Spleen (tissue), 11 donors: Measurements from ENCODE around the gene BRD3OS. TPM values are rescaled to one million over a fixed set of nuclear protein-coding genes. Genes with fewer than 3 reads are reported as not detected.

ENCODE experiments used
- DNase-seq: peaks from one replicate; pipeline ENCODE4 v3.0.0-alpha.2; 2020
- H3K27ac ChIP-seq, 8 donors: fragments of 200-600 bp; sonication (generic) in 7 of 8; 1 replicate in 4 of 8; 2 replicates in 4 of 8; pipeline versions ENCODE4 v1.5.0 to v1.8.0; 2016 to 2021; ENCODE audit warnings: inconsistent platforms in 4 of 8, mild to moderate bottlenecking in 4 of 8, moderate library complexity in 1 of 8
- H3K27me3 ChIP-seq, 7 donors: fragments of 200-600 bp; sonication (generic) in 6 of 7; replicated peaks in 1 of 7; 1 replicate in 4 of 7; 2 replicates in 3 of 7; pipeline versions ENCODE4 v1.5.0 to v1.8.0; 2016 to 2021; ENCODE audit warnings: inconsistent platforms in 3 of 7, mild to moderate bottlenecking in 1 of 7
- H3K36me3 ChIP-seq, 6 donors: fragments of 200-600 bp; sonication (generic) in 5 of 6; 1 replicate in 4 of 6; 2 replicates in 2 of 6; pipeline versions ENCODE4 v1.5.0 to v1.8.0; 2016 to 2021; ENCODE audit warnings: inconsistent platforms in 2 of 6
- H3K4me1 ChIP-seq, 6 donors: fragments of 200-600 bp; sonication (generic) in 5 of 6; 1 replicate in 3 of 6; 2 replicates in 3 of 6; pipeline versions ENCODE4 v1.5.0 to v1.8.0; 2016 to 2021; ENCODE audit warnings: inconsistent platforms in 3 of 6
- H3K4me3 ChIP-seq, 8 donors: fragments of 200-600 bp; sonication (generic) in 7 of 8; 1 replicate in 4 of 8; 2 replicates in 4 of 8; pipeline versions ENCODE4 v1.5.0 to v1.8.0; 2016 to 2021; ENCODE audit warnings: inconsistent platforms in 4 of 8, mild to moderate bottlenecking in 4 of 8, moderate library complexity in 2 of 8
- H3K9me3 ChIP-seq, 8 donors: fragments of 200-600 bp; sonication (generic) in 7 of 8; 1 replicate in 4 of 8; 2 replicates in 4 of 8; pipeline versions ENCODE4 v1.5.0 to v1.8.0; 2016 to 2021; ENCODE audit warnings: inconsistent platforms in 4 of 8
- POLR2A ChIP-seq, 3 donors: fragments of 450-650 bp; IDR thresholded peaks; one replicate each; pipeline ENCODE4 v1.5.1; 2017; ENCODE audit warnings: antibody characterized with exemption in 3 of 3, mild to moderate bottlenecking in 1 of 3
- POLR2AphosphoS5 ChIP-seq, 3 donors: sonication (generic); formaldehyde crosslinking; IDR thresholded peaks; one replicate each; pipeline ENCODE4 v1.5.1; 2017; ENCODE audit warnings: antibody characterized with exemption in 3 of 3
- WGBS, 5 donors: extraction: QIAGEN DNeasy Blood & Tissue Kit in 3 of 5; methylation state at CpG; one replicate each; pipeline versions ENCODE4 v1.1.5 to v1.1.7; 2013 to 2018; 5-methylcytosine and 5-hydroxymethylcytosine counted together
- intact Hi-C: fragments of 100-400 bp; cut with DNase I; formaldehyde crosslinking; loops from one replicate; pipeline ENCODE4 v1.15.0; 2023; ENCODE audit warnings: low total_unique reads
- polyA plus RNA-seq, 3 donors: library from polyadenylated mRNA; stranded (reverse); fragments of 200-250 nt; gene quantifications; one replicate each; pipeline ENCODE4 v1.2.1, GENCODE V29; 2013
- total RNA-seq, 7 donors: library from RNA; depleted of rRNA in 3 of 7; stranded (reverse); fragments of >200 nt in 3 of 7; fragmentation: NEBNext Ultra II Directional in 4 of 7; extraction: Animal tissue kit (Norgen Biotek cat#: 25700) in 4 of 7; gene quantifications; one replicate each; pipeline versions ENCODE4 v1.1.0 to v1.2.1, GENCODE V29; 2016 to 2021
- TF ChIP-seq, protein P1 (sequence below), 11 experiments: fragments of 200-600 bp in 7 of 11; fragments of 450-650 bp in 4 of 11; sonication (generic) in 4 of 11; IDR thresholded peaks in 8 of 11; conservative IDR thresholded peaks in 3 of 11; 1 replicate in 7 of 11; 2 replicates in 4 of 11; pipeline versions ENCODE4 v1.4.0 to v1.8.0; 2016 to 2021; ENCODE audit warnings: antibody characterized with exemption in 11 of 11, inconsistent platforms in 4 of 11, mild to moderate bottlenecking in 1 of 11
- donor health status: healthy with polysubstance abuse.
- donor health status: DM: no; HTN: no; CAD: no; lungs with moderate emphysema.
- donor health status: DM: no; HTN: no; CAD: no.
- donor health status: Bipolar disorder and iron deficiency.
- donor health status: healthy.
- donor health status: DM: no; HTN: no; CAD: no.
- donor health status: DM: yes; HTN: yes; CAD: no.

The BRD3OS gene
- total and polyA plus RNA-seq, 10 donors, result 6.9 to 13.2 (median 10.7) TPM

DNA sequence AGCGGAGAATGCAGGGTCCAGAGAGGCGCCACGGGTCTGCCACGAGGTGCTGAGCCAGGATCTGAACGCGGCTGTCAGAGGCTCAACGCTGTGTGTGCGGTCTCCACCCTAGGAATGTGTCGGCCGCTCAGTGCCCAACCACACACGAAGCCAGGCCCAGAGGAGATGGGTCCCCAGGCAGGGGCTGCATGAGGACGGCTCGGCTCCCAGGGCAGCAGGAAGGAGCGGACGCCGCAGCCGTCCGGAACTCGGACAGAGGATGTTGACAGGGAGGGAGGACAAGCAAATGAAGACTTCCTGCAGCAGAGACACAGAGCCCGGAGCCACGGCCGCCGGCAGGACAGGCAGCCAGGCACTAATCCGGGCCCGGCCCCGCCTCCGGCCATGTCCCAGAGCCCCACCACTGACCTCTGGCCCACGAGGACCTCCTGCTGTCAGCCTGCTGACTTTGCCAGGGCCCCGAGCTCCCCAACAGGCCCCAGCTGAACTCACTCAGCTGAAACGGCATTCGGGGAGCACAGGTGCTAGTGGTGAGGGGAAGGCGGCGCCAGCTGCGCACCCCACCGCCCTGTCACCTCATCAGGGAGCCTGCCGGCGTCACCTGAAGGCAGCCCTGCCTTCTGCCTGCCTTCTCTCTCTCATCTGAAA lies 45.9 kb upstream of the BRD3OS start:
- Histone ChIP-seq H3K9me3 (no peaks in the 10 kb centered on the region), H3K27me3 (peaks cover 0 to 13% (median 0%) of the 10 kb centered on the region in 7 donors), H3K27ac (peak overlapping the region in 7 of 8 donors; percentile 17 to 76 (median 61)), H3K4me3 (peak overlapping the region in 3 of 8 donors; percentile 3 to 56 (median 18)), H3K36me3 (no peaks in the 10 kb centered on the region), H3K4me1 (peaks cover 13 to 91% (median 38%) of the 10 kb centered on the region in 6 donors)
- intact Hi-C loops, result no loop called here
- WGBS, 5 donors, result 36 to 60% (median 40%) methylated on average over 22 to 37 of the region's 37 CpGs
- DNase-seq, result peak; percentile 84
- TF ChIP-seq, protein P1, sequence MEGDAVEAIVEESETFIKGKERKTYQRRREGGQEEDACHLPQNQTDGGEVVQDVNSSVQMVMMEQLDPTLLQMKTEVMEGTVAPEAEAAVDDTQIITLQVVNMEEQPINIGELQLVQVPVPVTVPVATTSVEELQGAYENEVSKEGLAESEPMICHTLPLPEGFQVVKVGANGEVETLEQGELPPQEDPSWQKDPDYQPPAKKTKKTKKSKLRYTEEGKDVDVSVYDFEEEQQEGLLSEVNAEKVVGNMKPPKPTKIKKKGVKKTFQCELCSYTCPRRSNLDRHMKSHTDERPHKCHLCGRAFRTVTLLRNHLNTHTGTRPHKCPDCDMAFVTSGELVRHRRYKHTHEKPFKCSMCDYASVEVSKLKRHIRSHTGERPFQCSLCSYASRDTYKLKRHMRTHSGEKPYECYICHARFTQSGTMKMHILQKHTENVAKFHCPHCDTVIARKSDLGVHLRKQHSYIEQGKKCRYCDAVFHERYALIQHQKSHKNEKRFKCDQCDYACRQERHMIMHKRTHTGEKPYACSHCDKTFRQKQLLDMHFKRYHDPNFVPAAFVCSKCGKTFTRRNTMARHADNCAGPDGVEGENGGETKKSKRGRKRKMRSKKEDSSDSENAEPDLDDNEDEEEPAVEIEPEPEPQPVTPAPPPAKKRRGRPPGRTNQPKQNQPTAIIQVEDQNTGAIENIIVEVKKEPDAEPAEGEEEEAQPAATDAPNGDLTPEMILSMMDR (IDR thresholded peaks at IDR 0.05 in 8 of 11, conservative IDR thresholded peaks at IDR 0.05 in 3 of 11), result no peak
- peak; percentile 12 to 77 (median 73) for TF ChIP-seq POLR2AphosphoS5 (IDR thresholded peaks at IDR 0.05)

DNA sequence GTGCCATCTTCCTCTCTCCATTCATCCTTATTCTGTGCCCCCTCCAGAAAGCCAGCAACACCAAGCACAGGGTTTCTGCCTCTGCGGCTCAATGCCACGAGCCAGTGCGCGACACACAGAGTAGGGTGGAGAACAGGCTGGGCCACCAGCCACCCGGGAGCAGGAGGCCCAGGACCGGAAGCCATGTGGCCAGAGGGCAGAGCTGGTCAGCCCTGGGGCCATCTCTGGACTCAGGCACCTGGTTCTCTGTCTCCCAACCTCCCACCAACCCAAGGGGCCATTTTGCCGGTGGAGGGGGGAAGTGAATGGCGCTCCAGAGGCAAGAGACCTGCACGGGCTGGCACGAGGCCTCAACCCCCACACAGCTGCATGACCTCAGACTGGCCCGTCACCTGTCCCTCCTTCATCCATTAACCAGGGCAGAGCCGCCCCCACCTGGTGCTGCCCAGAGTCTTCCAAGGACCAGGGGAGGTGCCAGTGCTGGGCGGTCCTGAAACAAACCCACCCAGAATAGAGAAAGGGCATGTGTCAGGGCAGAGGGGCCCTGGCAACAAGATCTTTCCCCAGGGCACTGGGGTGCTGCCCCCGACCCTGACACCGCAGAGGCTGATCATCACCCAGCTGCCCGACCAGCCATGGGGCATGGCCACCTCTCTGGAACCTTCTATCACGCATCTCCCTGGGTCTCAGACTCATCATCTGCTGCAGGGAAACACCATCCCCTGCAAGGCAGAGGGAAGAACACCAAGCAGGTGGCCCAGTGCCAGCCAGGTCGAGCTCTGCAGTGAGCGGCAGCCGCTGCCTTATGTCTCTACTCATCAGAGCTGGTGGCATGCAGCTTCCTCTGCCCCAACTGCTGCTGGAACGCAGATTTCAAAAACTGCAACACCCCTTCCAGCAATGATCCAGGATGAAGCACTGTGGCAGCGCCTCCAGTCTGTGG lies 45.1 kb upstream of the BRD3OS start:
- WGBS, 5 donors, result 68 to 82% (median 78%) methylated on average over 13 to 22 of the region's 22 CpGs
- Histone ChIP-seq H3K4me3 (peak overlapping the region in 1 of 8 donors; percentile 56), H3K9me3 (no peaks in the 10 kb centered on the region), H3K4me1 (peaks cover 13 to 88% (median 34%) of the 10 kb centered on the region in 6 donors), H3K27ac (peak overlapping the region in 5 of 8 donors; percentile 40 to 76 (median 64)), H3K36me3 (no peaks in the 10 kb centered on the region), H3K27me3 (peaks cover 0 to 13% (median 0%) of the 10 kb centered on the region in 7 donors)
- peak; percentile 70 for DNase-seq
- TF ChIP-seq POLR2A (IDR thresholded peaks at IDR 0.05) (no peak), POLR2AphosphoS5 (IDR thresholded peaks at IDR 0.05) (no peak)
- TF ChIP-seq, protein P1 (IDR thresholded peaks at IDR 0.05 in 8 of 11, conservative IDR thresholded peaks at IDR 0.05 in 3 of 11), result no peak
- intact Hi-C loops, result no loop called here

DNA sequence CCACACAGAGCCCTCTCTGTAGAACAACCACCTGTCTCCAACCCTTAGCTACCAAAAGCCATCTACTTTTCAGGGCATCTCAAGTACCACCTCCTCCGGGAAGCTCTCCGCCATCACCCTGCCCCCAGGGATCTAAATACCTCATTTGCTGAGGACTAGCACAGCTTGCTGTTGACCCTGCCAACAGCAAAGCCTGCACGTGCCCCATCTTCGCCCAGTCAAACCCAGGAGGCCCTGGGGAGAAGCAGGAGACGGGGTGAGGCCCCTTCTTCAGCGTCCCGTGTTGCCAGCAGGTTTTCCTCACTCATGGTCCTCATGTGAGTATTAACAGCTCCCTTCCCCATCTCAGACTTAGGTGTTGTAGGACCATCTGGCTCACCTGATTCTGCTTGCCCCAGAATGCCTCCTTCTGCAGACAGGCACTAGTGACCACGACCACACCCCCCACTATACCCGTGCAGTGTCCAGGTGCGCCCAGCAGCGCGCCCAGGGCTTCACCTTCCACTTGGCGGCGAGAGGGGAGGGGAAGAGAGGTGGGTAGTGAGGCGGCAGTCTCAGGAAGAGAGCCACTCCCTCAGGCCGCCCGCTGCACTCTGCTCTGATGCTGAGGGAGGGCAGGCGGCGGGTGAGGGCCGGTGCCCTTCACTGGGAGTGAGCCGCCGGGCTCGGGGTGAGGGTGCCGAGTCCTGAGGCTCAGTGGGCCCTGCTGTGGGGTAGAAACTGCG lies 44.3 kb upstream of the BRD3OS start:
- H3K4me1 ChIP-seq, result peaks cover 13 to 88% (median 32%) of the 10 kb centered on the region in 6 donors
- WGBS, 5 donors, result 88 to 91% (median 89%) methylated on average over 17 to 25 of the region's 25 CpGs
- peaks cover 0 to 13% (median 0%) of the 10 kb centered on the region in 7 donors for H3K27me3 ChIP-seq
- intact Hi-C loops, result no loop called here
- H3K9me3 ChIP-seq, result no peaks in the 10 kb centered on the region
- H3K27ac ChIP-seq, result peak overlapping the region in 1 of 8 donors; percentile 76
- peak; percentile 64 for DNase-seq
- no peaks in the 10 kb centered on the region for H3K36me3 ChIP-seq
- TF ChIP-seq POLR2AphosphoS5 (IDR thresholded peaks at IDR 0.05) (peak in 1 of 3 donors; percentile 15), POLR2A (IDR thresholded peaks at IDR 0.05) (no peak)
- no peak overlapping the region for H3K4me3 ChIP-seq

DNA sequence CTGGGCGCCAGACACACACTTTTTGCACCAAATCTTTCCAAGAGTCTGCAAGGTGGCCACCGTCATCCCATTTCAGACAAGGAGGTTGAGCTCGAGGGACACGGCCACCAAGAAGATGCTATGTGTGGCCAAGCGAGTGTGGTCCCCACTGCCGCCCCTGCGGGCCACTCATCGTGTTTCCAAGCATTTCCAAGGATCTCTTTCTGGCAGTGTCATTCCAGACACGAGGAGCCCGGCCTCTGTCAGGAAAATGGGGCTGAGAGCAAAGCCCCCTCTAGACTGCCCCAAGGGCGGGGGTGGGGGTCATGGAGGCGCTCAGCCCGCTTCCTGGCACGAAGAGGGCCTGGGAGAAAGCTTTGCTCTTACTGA lies 43.7 kb upstream of the BRD3OS start:
- H3K4me3 ChIP-seq, result no peak overlapping the region
- 80 to 93% (median 92%) methylated on average over 10 to 14 of the region's 14 CpGs for WGBS, 5 donors
- intact Hi-C loops, result no loop called here
- H3K9me3 ChIP-seq, result no peaks in the 10 kb centered on the region
- peak; percentile 42 for DNase-seq
- TF ChIP-seq POLR2A (IDR thresholded peaks at IDR 0.05) (no peak), POLR2AphosphoS5 (IDR thresholded peaks at IDR 0.05) (no peak)
- TF ChIP-seq, protein P1 (IDR thresholded peaks at IDR 0.05 in 8 of 11, conservative IDR thresholded peaks at IDR 0.05 in 3 of 11), result no peak
- H3K4me1 ChIP-seq, result peaks cover 13 to 88% (median 32%) of the 10 kb centered on the region in 6 donors
- no peaks in the 10 kb centered on the region for H3K36me3 ChIP-seq
- peak overlapping the region in 1 of 8 donors; percentile 76 for H3K27ac ChIP-seq
- H3K27me3 ChIP-seq, result peaks cover 0 to 13% (median 0%) of the 10 kb centered on the region in 7 donors
